Mononuclear cell (primary cell): ENCODE measurements around the gene CES1. TPM values are rescaled to one million over a fixed set of nuclear protein-coding genes. Genes with fewer than 3 reads are reported as not detected.
"Not testable (repeated sequence)": the region's sequence is repeated elsewhere in the genome, so short reads cannot be mapped to it uniquely, and the experiment has no call there.

Source experiments
- H3K27me3 ChIP-seq: 2 replicates; pipeline ENCODE4 v1.6.0; 2011; ENCODE audit warnings: low read length, control low read depth; ENCODE audit not compliant: insufficient read depth
- H3K4me1 ChIP-seq: 2 replicates; pipeline ENCODE4 v1.5.1; 2011; ENCODE audit warnings: mild to moderate bottlenecking, low read length, control low read depth; ENCODE audit not compliant: insufficient read depth
- H3K4me3 ChIP-seq: 2 replicates; pipeline ENCODE4 v1.5.1; 2011; ENCODE audit warnings: mild to moderate bottlenecking, low read length, moderate library complexity
- H3K9me3 ChIP-seq: 2 replicates; pipeline ENCODE4 v1.5.1; 2011; ENCODE audit warnings: low read depth, mild to moderate bottlenecking, control low read depth, low read length
- total RNA-seq: library from RNA; depleted of rRNA; stranded (reverse); fragments of >200 nt; gene quantifications from one replicate; pipeline ENCODE4 v1.2.3, GENCODE V29; 2012

Gene CES1
- 27.1 TPM for total RNA-seq

DNA sequence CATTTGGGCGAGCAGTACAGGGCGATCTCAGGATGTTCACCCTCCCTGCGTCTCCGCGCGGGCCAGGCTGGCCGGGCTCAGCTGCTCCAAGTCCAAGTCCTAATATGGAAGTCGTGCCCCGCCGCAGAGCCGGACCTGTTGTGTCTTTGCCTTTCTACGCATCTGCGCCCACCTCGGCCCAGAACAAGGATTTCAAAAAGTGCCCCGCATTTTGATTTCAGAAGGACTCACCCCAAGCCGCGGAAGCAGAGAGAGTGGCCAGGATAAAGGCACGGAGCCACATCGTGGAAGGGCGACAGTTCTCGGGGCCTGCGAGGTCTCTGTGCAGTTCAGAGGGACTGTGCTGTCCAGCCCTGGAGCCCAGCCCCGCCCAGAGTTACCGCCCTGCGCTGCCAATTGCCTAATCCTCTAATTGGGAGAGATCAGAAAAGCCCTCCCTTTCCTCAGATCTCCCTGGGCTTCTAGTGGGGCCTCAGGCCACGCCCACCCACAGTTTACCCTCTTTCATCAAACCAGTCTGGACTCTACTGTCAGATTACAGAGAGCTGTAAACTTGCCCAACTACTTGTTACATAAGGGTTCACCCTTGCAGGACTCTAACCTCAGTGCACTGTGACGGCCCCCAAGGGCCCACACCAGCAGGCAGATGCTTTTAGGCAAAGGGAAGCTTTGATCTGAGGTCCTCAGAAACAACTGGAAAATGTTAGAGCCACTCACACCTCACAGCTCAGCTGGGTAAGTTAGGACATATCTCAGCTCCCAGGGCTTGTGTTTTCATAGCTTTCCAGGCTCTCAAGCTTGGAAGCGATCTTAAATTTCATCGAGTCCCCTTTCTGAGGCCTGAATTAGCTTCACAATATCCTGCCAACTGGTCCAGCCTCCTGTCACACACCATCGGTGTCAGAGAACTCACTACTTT, at the start of gene CES1:
CES1 (minus strand) TSS at position 324 of the 919 bp plus-strand sequence; CDS start at position 283, 41 bp downstream.
- Histone ChIP-seq H3K27me3 (no peaks in the 10 kb centered on the region), H3K9me3 (no peaks in the 10 kb centered on the region), H3K4me1 (peaks cover 38% of the 10 kb centered on the region), H3K4me3 (no peak within 1 kb of the TSS)

DNA sequence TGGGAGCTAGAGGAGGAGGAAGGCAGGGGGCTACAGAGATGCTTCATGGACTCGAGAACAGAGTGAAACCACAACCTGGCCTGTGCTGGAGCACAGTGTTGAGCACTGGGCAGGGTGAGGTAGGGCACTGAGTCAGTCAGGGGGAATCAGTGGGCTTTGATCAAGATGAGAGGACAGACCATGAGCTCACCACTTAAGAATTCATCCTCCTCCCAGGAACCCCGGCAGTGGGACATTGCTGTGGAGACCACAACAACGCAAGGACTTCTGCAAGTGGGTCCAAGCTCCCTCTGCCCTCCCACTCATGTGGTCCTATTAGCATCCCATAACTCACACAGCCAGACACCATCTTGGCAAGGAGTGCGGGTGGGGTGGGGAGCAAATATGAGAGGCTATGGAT, 44.0 kb upstream of the CES1 start:
- Histone ChIP-seq H3K4me1 (no peaks in the 10 kb centered on the region), H3K9me3 (no peaks in the 10 kb centered on the region), H3K4me3 (no peak overlapping the region), H3K27me3 (no peaks in the 10 kb centered on the region)

DNA sequence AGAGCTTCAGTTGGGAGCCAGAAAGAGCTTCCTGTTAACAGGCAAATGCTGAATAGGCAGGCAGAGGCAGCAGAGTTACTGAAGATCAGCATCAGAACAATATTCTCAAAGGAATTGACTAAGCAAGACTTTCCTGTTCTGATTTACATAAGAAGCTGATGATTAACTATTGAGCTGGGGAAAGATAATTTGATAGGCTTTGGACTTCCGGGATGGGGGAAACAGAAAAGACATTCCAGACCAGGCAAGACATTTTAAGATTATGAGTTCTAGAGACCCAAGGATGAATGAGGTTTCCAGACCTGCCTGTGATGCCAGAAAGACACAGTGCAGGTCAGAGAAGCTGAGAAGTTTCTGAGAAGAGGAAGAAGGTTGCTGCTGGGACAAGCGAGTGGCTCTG, 42.4 kb upstream of the CES1 start, which contains the start of gene CES5A:
CES5A (minus strand) TSS at position 101 of the 400 bp plus-strand sequence. CDS start 152 bp downstream, outside the sequence.
- Histone ChIP-seq H3K27me3 (no peaks in the 10 kb centered on the region), H3K4me3 (no peak within 1 kb of the TSS), H3K9me3 (no peaks in the 10 kb centered on the region), H3K4me1 (no peaks in the 10 kb centered on the region)

DNA sequence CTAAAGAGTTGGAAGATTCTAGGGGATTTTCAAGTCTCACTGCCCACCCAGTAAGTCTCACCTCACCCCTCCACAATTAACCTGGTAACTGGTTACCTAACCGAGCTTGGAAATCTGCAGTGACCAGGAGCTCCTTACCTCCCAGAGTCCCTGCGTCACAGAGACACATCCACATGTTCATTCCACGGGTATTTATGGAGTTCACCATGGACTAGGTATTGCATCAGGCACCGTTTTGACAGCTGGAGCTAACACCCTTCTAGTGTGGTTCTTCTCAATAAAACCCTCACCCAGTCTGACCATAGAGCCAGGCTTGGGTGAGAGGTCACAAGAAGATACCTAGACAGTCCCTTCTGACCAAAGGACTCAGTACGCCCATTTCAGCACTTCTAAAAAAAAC, 40.2 kb upstream of the CES1 start:
- Histone ChIP-seq H3K4me1 (no peaks in the 10 kb centered on the region), H3K9me3 (no peaks in the 10 kb centered on the region), H3K27me3 (no peaks in the 10 kb centered on the region), H3K4me3 (no peak overlapping the region)

DNA sequence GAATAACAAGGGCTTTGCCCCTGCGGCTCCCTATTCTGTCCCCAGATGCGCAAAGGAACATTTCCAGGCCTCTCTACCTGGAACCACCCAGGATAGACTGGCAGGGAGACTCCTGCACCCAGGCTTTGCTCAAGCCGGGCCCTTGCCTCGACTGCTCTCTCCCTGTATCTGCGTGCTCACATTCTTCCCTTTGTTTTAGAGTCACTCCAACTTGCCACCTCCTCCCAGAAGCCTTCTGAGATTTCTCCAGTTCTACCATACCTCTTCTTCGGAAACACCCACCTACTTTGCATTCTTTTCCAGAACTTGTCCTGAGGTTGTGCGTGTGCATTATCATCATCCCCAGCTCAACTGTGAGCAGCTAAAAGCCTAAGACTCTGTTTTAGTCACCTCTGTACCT, 39.2 kb upstream of the CES1 start:
- no peaks in the 10 kb centered on the region for H3K9me3 ChIP-seq
- H3K27me3 ChIP-seq = no peaks in the 10 kb centered on the region
- H3K4me1 ChIP-seq = no peaks in the 10 kb centered on the region
- no peak overlapping the region for H3K4me3 ChIP-seq

DNA sequence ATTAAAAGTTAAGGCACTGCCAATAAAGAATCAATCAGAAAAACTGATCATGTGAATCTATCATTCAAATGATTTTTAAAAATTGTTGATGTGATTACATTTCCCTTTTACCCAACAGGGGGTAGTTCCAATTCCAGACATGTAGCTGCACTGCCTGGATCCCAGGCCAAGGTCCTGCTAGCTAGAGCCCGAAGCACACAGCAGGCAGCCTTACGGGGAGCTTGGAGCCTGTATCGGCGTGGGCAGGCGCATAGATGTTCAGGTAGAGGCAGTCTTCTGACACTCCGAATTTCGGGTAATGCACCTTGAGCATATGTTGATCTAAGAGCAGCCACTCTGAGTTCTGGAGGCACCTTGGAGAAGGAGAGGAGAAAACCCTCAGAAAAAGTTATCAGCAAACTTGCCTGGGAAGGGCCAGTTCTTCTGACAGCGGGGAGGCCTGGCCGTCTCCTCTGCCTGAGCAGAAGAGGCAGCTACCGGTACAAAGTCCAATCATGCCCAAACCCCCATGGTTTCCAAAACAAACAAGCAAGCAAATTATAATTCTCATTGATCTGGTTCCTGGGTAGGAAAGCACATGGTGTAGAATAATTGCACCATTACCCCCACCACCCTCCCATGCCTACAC, 38.6 kb upstream of the CES1 start:
- no peaks in the 10 kb centered on the region for H3K27me3 ChIP-seq
- H3K4me3 ChIP-seq = no peak overlapping the region
- H3K9me3 ChIP-seq = no peaks in the 10 kb centered on the region
- no peaks in the 10 kb centered on the region for H3K4me1 ChIP-seq

DNA sequence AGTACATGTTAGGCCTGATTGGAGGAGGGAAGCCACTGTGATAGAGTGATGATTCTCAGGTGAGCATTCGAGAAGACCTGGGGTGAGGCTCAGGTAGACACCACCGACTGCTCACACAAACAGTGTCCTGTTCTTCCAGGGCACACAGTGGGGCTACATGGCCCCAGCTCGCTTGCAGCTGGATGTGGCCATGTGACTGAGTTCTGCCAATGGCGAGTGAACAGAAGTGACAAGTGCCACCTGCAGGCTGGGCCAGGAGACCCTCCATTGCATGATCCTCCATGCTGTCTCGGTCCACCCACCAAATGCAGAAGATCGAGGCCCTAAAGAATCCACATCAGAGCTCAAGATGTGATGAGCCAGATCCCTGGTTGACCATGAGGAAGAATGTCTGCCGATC, 36.1 kb upstream of the CES1 start:
- H3K4me1 ChIP-seq = no peaks in the 10 kb centered on the region
- H3K9me3 ChIP-seq = no peaks in the 10 kb centered on the region
- no peaks in the 10 kb centered on the region for H3K27me3 ChIP-seq
- no peak overlapping the region for H3K4me3 ChIP-seq

DNA sequence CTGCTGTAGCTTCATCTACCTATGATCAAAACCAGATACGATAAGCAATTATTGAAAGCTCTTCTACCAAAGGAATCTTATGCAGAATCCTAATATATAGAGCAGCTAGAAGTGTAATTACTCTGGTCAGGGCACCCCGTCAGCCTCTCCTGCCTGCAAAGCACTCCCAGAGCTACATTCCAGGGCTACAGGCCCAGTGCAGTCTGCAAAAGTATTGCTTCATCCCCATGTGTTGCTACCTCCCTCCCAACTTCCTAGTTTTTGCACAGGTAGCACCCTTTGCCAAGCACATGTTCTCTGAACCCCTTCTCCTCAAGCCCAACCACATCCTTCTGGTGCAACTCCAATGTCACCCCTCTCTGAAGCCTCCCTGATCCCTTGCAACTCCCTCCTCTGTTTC, 35.2 kb upstream of the CES1 start:
- Histone ChIP-seq H3K4me1 (no peaks in the 10 kb centered on the region), H3K27me3 (no peaks in the 10 kb centered on the region)

DNA sequence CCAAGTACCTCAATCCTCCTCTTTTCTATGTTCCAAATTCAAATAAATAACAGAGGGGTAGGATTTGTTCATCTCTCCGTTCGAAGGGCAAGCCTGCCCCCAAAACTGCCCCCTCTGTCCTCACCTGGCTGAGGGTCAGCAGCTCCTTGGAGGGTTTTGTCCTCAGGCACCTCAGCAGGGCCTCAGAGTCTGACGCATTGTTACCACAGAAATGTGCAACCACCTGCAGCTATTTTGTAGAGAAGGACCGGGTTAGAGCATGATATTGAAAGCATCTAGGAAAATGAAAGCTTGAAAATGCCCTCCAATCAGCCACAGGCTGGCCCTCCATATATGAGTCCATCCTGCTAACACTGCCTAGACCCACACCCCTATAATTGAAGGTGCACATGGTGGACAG, 28.4 kb upstream of the CES1 start:
- Histone ChIP-seq H3K4me1 (no peaks in the 10 kb centered on the region), H3K27me3 (no peaks in the 10 kb centered on the region), H3K4me3 (no peak overlapping the region), H3K9me3 (no peaks in the 10 kb centered on the region)

More for the DNA sequence above, 35.2 kb upstream of the CES1 start:
- H3K9me3 ChIP-seq = no peaks in the 10 kb centered on the region
- H3K4me3 ChIP-seq = no peak overlapping the region

DNA sequence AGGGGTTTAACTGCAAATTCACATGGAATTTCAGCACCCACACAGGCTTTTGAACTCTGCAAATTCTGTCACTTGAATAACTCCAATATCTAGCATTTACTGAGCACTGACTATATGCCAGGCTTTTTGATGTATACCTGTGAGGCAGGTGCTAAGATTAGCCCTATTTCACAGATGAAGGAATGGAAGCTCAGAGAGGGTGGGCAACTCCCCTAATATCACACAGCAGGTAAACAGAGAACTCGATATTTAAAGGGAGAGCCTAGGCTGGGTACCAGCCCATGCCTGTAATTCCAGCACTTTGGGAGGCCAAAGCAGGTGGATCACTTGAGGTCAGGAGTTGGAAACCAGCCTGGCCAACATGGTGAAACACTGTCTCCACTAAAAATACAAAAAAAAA, 24.8 kb upstream of the CES1 start:
- H3K4me3 ChIP-seq, H3K4me1 ChIP-seq, H3K27me3 ChIP-seq, H3K9me3 ChIP-seq: not testable (repeated sequence)

DNA sequence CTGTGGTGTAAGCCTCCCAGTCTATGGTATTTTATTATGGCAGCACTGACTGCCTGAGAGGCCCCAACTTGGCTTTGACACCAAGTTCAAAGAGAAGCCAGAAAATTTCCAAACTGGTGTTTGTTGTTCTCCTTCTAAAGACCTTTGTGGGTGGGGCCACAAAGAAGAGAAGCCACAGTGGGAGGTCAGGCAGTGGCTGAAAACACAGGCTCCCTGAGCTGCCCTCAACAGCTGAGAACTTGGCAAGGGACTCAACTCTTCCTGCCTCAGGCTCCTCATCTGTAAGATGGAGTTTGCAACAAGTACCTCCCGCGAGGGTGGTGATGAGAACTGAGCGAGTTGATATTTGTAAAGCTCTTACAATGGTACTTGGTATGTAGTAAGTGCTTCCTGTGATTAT, 24.1 kb upstream of the CES1 start:
- H3K9me3 ChIP-seq = no peaks in the 10 kb centered on the region
- no peak overlapping the region for H3K4me3 ChIP-seq
- no peaks in the 10 kb centered on the region for H3K27me3 ChIP-seq
- H3K4me1 ChIP-seq = no peaks in the 10 kb centered on the region

DNA sequence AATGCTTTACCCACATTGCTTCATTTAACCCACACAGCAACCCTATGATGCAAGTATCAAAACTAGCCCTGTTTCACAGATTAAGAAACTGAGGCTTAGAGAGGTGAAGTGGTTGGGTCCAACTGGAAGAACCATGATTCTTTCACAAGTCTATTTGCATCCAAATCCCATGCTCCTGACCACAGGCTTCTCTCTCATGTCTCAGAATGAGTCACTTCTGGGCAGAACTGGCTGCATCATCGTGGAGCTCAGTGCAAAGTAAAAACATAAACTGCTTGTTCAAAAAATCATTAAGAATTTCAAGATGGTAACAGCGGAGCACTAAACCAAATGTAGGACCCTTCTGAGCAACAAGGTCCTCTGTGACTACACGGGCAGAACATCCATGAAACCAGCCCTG, 20.2 kb upstream of the CES1 start:
- no peaks in the 10 kb centered on the region for H3K4me1 ChIP-seq

DNA sequence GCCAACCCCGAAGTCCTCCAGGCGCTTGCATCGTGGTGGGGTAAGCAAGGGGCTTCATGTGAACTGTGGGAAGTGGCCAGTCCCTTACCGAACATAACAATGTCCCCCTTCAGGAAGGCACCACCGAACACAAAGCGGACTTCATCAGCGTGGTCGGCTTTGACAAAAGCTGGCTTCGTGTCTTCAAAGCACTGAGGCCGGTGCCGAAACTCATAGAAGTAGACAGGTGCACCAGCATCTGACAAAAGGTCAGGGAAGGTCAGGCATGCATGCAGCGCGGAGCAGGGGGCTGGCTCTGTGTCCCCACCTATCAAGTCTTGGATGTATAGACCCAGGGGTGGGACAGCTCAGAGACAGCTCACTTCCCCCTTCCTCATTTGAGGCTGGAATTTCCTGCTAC, 16.6 kb upstream of the CES1 start:
- Histone ChIP-seq H3K9me3 (no peaks in the 10 kb centered on the region), H3K4me3 (no peak overlapping the region), H3K4me1 (no peaks in the 10 kb centered on the region), H3K27me3 (peaks cover 4% of the 10 kb centered on the region)

More for the DNA sequence above, 20.2 kb upstream of the CES1 start:
- no peaks in the 10 kb centered on the region for H3K9me3 ChIP-seq
- H3K4me3 ChIP-seq = no peak overlapping the region
- peaks cover 4% of the 10 kb centered on the region for H3K27me3 ChIP-seq

DNA sequence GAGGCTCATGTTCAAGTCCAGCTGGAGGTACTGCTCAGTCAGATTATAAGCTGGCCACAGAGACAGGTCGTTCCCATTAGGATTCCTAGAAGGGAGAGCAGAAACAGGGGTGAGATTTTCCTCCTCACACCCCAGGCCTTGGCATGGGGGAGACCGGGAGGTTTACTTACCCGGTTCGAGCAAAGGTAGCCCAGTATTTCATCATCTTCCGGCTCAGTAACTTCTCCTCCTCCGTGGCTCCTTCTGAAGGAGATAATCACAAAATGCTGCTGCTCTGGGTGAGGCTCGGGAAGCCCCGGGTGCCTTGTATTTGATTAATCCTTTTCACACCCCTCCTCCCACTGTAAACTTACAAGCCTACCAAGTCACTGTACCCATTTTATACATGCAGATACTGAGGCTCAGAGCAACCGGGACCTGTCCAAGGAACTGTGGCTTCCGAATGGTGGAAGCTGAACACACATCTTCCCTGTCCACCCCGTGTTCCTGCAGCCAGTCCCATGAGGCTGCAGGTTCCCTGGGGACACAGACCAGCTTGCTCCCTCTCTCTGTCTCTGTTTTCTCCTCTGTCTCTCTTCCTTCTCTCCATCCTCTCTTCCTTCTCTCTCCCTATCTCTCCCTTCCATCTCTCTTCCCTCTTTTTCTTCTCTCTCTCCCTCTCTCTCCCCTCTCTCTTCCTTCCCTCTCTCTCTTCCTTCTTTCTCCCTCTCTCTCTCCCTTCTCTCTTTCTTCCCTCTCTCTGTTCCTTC, 13.9 kb upstream of the CES1 start:
- Histone ChIP-seq H3K4me1 (no peaks in the 10 kb centered on the region), H3K27me3 (peaks cover 4% of the 10 kb centered on the region), H3K4me3 (no peak overlapping the region), H3K9me3 (no peaks in the 10 kb centered on the region)

DNA sequence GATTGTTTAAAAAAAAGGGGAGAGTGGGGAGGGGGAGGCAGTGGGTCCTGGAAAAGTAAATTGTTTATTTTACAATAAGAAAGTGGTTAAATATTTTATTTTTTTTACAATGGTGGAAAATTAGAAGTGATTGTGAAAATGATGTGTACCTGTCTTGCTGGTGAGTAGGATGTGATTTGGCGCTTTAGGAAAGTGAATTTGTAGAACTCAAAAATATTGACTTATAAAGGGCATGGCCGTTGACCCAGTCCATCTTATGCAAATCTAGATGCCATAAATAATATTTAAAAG, 10.2 kb upstream of the CES1 start:
- Histone ChIP-seq H3K27me3 (no peaks in the 10 kb centered on the region), H3K4me1 (peaks cover 23% of the 10 kb centered on the region), H3K9me3 (no peaks in the 10 kb centered on the region), H3K4me3 (no peak overlapping the region)
